HG03103 (cell line): ENCODE data around the gene CLCN1.

Source experiments
- ATAC-seq: cut with Tn5 transposase; IDR thresholded peaks from one replicate; pipeline ENCODE4 v1.9.1; 2021; ENCODE audit warnings: low read depth; ENCODE audit not compliant: unreplicated experiment

CLCN1 gene

DNA sequence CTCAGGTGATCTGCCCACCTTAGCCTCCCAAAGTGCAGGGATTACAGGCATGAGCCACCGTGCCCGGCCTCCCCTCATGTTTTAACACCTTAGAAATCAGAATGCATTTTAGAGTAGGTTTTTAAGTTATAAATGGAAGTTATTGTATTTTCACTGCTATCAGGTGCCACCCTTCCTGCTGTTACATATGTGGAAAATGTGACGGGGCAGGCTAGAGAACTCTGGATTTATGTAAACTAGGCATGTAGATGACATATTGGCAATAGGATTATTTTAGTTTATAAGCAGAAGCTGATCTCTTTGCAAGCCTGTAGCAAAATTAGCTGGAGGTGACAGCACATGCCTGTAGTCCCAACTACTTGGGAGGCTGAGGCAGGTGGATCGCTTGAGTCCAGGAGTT lies 25.6 kb upstream of the CLCN1 start:
- ATAC-seq: no peak

DNA sequence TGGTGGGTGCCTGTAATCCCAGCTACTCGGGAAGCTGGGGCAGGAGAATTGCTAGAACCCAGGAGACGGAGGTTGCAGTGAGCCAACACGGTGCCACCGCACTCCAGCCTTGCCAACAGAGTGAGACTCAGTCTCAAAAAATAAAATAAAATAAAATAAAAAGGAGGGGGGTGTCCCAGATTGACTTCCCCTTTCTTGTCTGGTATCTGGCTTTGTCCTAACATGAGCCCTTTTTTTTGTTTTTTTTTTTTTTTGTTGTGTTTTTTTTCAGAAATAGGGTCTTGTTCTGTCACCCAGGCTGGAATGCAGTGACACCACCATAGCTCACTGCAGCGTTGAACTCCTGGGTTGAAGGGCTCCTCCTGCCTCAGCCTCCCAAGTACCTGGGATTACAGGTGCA lies 23.0 kb upstream of the CLCN1 start:
- ATAC-seq: no peak

DNA sequence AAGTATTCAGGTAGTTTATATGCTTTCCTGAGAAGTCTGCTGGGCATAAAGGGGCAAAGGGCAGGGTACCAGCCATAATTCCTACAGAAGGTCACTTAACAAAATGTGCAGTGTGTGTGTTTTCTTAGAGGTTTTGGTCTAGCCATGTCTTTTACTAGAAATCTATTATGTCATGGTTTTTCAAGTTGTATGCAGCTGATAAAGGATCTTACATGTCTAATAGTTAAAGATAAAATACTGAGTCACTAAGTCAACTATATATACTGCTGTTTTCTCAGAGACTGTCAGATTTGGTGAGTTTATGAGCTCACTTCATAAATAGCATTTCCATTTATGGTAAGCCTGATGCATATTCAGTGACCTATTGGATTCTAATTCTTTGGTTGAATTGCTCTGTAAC lies 20.0 kb upstream of the CLCN1 start:
- no peak for ATAC-seq

DNA sequence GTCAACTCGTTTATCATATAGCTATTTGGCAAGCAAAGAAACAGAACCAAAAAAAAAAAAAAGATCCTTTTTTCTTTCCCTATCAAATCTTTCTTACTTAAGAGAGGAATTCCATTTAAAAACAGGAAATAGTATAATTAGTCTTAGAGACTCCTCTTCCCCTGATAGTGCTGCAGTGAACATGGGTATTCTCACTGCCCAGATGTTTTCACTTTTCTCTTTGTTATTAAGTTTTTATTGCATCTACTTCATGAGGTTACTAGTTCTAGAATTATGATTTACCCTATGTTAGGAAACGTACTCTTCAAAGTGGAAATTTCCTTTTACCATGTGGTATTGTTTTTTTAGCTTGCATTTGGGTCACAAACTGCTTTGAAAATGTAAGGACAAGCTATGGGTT lies 19.2 kb upstream of the CLCN1 start:
- no peak for ATAC-seq

DNA sequence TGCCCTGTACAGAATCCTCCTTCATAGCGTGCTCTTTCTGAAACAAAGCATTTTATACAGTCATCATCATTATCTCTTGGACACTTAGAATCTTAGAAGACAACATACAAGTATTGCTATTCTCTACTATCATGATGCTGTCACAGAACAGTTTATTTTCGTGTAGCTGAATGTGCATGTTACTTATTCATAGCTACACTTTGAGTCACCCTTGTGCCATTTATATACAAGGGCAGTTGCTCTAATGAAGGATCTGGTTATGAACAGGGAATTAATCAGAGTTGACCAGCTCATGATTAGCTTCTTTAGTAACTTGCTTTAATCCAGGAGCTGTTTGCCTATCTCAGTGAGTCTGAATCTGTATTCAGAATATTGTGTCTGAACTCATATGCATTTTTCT lies 16.6 kb upstream of the CLCN1 start:
- no peak for ATAC-seq

DNA sequence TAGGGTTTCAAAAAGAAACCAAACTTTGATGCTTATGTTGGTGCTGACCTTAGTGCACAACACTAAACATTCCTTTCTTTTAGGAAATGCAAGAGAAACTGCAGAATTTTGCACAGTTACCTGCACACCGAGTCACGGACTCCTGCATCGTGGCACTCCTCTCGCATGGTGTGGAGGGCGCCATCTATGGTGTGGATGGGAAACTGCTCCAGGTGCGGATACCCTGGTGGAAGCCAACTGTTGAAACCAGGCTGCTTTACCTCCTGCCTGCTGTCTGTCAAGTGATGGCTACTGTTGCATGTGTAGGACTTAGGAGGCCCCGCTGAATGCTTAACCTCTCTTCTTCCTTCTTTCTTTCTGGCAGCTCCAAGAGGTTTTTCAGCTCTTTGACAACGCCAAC lies 16.1 kb upstream of the CLCN1 start:
- ATAC-seq: no peak

DNA sequence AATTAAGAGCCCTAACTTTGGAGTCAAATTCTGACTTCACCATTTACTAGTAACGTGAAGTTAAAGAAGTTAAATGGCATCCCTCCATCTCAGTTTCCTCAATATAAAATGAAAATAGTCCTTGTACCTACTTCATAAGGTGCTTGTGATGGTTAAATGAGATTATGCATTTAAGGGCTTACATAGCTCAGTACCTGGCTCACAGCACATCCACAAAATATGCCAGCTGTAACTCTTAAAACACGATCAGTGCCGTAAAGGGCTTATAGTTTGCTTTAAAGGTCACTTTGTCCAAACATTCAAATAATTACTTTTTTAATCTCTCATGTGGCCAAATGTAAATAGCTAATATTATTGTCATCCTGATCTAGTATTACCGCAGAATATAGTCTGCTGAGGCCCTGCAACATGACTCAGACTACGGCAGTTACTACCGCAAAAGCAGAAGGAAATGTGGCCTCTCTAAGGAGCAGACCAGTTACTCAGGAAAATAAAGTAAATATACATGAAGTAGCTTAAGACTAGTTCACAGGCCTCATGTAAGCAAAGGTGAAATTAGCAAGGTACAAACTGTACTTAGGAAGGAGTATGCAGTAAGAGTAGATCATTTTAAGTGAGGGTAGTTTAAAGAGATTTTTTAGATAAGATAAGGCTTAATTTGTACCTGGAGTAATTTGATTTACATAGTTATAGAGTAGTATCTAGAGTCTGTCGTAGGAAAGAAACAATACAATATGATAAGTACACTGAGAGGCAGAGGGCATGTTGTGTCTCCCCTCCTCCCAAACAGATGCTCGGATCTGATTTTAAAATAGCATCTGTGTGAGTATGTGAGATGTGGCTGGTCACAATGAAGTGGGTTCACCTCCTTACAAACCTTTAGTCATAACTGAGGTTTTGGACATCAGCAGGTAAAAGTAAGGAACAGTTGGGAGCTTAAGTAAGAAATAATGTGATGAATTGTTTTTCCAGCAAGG lies 14.7 kb upstream of the CLCN1 start:
- ATAC-seq: no peak

DNA sequence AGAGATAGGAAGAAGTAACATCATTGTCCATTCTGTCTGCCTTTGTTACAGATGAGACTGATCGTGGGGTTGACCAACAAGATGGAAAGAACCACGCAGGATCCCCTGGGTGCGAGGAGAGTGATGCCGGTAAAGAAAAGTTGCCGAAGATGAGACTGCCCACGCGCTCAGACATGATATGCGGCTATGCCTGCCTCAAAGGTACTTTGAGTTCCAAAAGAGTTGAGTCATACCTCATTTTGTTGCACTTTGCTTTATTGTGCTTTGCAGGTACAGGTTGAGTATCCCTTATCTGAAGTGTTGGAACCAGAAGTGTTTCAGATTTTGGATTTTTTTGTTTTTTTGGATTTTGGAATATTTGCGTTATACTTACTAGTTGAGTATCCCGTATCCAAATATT lies 12.2 kb upstream of the CLCN1 start:
- no peak for ATAC-seq

DNA sequence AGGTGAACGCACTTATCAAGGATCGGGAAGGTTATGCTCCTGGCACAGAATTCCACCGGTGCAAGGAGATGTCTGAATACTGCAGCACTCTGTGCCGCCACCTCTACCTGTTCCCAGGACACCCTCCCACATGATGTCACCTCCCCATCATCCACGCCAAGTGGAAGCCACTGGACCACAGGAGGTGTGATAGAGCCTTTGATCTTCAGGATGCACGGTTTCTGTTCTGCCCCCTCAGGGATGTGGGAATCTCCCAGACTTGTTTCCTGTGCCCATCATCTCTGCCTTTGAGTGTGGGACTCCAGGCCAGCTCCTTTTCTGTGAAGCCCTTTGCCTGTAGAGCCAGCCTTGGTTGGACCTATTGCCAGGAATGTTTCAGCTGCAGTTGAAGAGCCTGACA lies 11.0 kb upstream of the CLCN1 start:
- ATAC-seq: no peak

DNA sequence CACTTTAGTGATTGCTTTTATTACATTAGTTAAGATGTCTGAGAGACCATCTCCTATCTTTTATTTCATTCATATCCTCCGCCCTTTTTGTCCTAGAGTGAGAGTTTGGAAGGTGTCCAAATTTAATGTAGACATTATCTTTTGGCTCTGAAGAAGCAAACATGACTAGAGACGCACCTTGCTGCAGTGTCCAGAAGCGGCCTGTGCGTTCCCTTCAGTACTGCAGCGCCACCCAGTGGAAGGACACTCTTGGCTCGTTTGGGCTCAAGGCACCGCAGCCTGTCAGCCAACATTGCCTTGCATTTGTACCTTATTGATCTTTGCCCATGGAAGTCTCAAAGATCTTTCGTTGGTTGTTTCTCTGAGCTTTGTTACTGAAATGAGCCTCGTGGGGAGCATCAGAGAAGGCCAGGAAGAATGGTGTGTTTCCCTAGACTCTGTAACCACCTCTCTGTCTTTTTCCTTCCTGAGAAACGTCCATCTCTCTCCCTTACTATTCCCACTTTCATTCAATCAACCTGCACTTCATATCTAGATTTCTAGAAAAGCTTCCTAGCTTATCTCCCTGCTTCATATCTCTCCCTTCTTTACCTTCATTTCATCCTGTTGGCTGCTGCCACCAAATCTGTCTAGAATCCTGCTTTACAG lies 10.4 kb upstream of the CLCN1 start:
- ATAC-seq: no peak

DNA sequence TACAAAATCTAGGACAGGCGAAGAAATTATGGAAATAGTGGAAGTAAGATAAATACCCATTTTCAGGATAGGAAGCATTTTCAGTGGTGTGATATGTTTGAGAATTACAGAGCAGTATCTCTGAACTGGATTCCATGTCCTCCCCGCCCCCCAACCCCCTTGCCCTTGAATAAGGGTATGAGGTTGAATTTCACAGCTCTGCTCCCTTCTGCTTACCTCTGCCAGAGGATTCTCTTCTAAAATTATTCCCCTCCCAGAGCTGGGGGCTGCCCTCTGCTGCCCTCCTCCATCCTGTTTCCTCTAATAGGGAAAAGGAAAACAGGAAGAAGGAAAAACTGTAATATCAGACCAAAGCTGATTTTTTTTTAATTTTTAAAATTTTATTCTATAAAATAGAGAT lies 7.3 kb upstream of the CLCN1 start:
- ATAC-seq: no peak

DNA sequence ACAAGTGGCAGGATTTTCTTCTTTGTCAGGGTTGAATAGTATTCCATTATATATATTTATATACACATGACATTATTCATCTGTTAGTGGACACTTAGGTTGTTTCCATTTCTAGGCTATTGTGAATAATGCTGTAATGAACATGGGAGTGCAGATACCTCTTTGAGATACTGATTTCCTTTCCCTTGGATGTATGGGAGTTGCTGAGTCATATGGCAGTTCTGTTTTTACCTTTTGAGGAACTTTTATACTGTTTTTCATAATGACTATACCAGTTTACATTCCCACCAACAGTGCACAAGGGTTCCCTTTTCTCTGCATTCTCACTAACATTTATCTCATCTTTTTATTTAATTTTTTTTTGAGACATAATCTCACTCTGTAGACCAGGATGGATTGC lies 1.8 kb upstream of the CLCN1 start:
- no peak for ATAC-seq

DNA sequence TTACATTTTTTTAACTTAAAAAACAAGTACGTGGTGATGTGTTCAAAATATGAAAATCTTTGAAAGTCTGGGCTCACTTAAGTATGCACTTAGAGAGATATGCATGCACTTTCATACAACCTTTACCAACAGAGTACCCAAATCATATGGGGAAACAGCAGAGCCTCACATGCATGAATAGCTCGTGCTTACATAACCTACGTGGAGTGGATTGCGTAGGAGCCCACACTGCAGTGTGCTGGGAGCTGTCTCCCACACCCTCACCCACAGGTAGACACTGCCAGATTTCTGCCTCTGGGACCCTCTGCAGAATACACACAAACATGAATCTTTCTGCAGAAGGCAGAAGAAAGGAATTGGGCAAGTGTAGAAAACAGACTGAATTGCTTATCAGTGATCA lies 581 bp downstream of the CLCN1 start:
- ATAC-seq: no peak

DNA sequence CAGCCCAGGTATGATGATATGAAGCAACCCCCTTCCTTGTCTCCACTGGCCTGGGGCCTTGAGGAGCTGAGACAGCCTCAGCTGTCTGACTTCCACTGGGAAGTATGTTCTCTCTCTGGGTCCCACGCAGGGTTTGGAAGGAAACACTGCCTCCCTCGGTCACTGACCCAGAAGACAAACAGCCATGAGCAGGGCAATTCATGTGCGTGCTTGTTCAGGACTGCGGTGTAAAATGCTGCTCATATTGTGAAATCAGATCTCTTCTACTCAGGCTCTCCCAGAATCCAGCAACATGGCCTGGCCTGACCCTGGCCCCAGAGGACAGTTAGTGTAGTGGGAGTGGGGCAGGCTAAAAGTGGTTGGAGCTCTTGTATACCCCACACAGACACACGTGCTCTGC lies 2.8 kb downstream of the CLCN1 start:
- no peak for ATAC-seq

DNA sequence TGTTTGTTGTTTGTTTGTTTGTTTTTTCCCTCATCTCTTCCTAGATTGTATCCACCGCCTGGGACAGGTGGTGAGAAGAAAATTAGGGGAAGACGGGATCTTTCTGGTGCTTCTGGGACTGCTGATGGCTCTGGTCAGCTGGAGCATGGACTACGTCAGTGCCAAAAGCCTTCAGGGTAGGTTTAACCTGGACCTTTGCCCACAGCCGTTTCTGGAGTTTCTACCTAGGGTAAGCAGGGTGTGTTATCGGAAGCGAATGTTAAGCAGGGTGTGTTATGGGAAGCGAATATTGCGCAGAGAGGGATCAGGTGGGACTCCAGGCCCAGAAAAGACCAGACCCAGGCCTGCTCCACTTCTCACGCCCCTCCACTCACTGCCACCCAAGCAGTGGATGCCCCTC lies 4.7 kb downstream of the CLCN1 start:
- ATAC-seq: no peak

DNA sequence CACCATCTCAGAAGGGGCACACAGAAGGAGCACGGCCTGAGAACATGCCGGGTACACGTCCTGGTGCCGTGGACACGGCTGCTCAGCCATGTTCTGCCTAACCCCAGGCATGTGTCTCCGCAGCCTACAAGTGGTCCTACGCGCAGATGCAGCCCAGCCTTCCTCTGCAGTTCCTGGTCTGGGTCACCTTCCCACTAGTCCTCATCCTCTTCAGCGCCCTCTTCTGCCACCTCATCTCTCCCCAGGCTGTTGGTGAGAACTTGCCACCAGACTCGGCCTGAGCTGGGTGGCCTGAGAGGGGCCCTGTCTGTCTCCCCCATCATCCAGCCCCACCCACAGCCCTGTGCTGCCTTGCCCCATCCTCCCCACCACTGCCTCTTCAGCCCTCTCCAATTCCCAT lies 5.3 kb downstream of the CLCN1 start:
- ATAC-seq: no peak

DNA sequence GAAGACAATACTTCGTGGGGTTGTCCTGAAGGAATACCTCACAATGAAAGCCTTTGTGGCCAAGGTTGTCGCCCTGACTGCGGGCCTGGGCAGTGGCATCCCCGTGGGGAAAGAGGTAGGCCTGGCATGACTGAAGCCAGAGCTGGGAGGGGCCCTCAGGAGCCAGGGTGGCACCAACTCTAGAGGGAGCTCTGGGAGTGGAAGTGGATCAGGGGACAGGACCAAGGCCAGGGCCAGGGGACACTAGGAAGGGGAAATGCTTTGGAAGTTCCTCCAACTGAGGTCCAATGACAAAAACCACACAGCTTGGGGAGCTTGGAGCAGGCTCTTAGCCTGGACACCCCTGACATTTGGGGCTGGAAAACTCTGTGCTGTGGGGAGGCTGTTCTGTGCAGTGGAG lies 5.8 kb downstream of the CLCN1 start:
- ATAC-seq: no peak

DNA sequence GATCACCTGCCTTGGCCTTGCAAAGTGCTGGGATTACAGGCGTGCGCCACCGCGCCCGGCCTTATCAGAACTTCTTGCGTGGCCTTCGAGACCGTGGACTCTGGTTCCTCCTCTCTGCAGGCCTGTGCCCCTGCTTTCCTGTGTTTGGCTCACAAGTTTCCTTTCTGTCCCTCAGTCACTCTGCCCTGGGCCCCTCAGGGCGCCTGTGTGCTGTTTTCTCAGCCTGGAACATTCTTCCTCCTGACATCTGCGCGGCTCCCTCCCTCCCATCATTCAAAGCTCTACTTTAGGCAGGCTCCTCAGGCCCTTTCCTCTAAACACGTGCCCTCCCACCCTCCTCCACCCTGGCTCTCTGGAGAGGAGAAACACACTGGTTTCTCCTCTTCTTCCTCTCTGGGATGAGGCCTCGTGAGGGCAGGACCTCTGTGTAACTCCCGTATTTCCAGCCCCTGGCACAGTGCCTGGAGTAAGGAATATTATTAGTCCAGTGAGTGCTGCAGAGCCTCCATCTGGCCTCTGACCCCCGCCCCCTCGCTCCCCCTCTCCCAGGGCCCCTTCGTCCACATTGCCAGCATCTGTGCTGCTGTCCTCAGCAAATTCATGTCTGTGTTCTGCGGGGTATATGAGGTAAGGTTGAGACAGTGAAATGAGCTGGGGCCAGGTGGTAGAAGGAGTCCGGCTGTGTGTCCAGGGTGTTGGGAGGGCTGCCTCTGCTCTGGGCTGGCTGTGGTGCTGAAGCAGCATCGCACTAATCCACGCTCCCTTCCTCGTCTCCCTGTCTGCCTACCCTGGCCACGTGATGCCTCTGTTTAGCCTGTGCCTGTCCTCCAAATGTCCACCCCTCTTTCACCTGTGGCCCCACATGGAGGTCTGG lies 7.1 kb downstream of the CLCN1 start:
- ATAC-seq: no peak

DNA sequence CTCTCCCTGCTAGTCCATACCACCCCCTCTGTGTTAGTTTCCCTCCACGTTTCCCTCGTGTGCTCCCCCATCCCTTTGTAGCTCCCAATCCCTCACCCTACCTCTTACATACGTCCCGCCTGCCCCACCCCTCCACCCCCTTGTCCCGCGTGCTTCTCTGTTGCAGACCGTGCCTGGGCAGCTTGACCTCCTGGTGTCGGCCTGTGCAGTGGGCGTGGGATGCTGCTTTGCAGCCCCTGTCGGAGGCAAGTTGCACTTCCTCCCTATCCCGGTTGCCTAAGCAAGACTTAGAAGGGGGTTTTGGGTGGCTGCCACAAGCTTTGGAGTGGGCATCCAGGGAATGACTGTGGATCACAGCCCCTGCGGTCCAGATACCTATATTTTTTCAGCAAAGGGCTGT lies 7.7 kb downstream of the CLCN1 start:
- ATAC-seq: no peak

DNA sequence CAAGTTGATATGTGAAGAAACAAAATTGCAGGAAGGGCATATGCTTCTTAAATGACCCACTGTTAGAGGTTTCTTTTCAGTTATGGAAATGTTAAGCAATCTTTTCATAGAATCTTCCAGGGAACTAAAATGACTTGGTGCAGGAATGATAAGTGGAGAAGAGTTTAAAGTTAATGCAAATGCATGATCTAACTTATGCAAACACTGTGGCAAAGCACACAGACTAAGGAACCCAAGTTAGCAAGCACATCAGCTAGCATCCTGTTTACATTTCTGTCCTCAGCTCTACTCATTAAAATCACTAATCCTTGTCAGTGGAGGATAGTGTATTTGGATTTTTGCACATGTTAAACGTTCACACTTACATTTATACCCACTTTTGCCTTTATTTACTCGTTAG lies 9.3 kb downstream of the CLCN1 start:
- ATAC-seq: no peak

DNA sequence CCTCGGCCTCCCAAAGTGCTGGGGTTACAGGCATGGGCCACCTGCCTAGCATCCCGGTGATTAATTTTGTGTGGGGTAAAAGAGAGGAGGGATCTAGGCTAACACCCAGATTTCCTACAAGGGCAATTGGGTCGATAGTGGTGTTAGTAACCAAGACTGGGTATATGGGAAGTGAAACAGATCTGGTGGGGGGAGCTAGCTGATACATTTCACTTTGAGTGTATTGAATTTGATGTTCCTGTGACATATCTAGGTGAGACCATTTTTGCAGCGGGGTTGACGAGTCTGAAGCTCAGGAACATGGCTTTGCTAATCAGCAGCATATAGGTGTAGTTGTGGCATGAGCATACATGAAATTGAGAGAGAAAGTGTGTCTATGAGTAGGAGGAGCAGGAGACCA lies 12.0 kb downstream of the CLCN1 start:
- peak; percentile 60 for ATAC-seq
